ENCODE results near the gene RHBDF2. TPM values are rescaled to one million over a fixed set of nuclear protein-coding genes. Genes with fewer than 3 reads are reported as not detected.

Gene RHBDF2
- total RNA-seq, 1 donor, result 1.4 TPM

DNA sequence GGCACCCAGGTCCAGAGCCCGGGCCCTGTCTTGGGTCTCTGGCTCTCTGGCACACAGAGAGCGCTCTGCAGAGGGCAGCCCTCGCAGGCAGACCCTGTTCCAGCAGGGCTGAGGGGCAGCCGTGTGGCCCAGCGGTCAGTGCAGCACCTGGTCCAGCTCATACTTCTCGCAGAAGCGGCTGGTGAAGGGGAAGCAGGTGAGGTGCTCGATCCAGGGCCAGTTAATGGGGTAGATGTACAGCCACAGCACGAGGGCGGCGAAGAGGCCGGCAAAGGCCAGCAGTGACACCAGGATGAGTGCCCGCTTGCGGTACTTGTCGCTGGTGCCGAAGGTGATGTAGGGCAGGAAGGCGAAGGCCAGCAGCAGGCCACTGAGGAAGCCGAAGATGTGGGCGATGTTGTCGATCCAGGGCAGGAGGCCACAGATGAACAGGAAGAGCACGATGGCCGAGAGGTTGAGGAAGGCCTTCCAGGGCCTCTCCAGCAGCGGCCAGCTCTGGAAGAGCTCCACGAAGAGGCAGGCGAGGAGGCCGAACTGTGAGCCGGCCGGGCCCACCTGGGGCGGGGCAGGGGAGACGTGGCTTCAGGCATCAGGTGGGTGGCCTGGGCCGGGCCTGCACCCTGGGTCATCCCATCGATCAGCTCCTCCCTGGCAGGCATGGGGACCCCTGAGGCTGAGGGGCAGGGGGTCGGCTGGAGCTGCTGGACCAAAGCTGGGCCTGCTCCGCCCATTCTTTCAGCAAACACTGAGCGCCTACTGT is 29.5 kb downstream of the RHBDF2 start:
- DNase-seq (ENCODE audit: low read depth), result no peak
- H3K4me3 ChIP-seq (ENCODE audit: low read depth, low read length), result no peak overlapping the region
- no peak for TF ChIP-seq CTCF (IDR thresholded peaks at IDR 0.05; ENCODE audit: insufficient read depth, low read length)

DNA sequence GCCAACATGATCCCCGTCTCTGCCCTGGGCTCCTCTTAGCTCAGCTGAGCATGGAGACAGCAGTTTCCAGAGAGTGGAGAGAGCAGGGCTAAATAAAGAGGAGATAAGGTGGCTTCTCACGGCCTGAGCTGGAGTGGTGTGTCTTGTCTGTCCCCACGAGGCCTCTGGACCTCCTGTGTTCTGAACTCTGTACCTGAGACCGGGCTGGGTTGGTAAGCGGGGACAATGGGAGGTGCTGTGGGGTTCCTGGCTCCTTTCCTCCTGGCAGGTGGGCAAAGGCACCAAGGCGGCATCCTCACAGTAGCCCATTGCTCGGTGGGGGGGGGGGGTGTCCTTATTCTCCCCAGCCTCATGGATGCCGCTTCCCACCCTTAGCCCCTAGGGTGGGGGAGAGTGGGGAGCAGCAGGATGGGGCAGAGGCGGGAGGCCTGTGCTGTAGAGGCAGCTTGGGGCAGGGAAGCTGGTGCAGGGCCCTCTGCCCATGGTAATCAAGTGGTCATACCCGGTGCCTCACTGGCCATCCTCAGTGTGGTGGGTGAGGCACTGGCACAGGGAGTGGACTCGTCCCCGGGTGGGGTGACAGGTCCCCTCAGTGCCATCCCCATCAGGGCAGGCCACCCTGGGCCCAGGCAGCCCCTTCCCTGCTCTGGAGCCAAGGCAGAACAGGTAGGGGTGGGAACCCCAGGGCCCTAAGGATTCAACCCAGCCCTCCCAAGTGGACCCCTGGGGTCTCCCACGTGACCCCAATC is 31.1 kb downstream of the RHBDF2 start:
- H3K4me3 ChIP-seq (ENCODE audit: low read depth, low read length), result no peak overlapping the region
- no peak for DNase-seq (ENCODE audit: low read depth)
- TF ChIP-seq CTCF (IDR thresholded peaks at IDR 0.05; ENCODE audit: insufficient read depth, low read length), result no peak

DNA sequence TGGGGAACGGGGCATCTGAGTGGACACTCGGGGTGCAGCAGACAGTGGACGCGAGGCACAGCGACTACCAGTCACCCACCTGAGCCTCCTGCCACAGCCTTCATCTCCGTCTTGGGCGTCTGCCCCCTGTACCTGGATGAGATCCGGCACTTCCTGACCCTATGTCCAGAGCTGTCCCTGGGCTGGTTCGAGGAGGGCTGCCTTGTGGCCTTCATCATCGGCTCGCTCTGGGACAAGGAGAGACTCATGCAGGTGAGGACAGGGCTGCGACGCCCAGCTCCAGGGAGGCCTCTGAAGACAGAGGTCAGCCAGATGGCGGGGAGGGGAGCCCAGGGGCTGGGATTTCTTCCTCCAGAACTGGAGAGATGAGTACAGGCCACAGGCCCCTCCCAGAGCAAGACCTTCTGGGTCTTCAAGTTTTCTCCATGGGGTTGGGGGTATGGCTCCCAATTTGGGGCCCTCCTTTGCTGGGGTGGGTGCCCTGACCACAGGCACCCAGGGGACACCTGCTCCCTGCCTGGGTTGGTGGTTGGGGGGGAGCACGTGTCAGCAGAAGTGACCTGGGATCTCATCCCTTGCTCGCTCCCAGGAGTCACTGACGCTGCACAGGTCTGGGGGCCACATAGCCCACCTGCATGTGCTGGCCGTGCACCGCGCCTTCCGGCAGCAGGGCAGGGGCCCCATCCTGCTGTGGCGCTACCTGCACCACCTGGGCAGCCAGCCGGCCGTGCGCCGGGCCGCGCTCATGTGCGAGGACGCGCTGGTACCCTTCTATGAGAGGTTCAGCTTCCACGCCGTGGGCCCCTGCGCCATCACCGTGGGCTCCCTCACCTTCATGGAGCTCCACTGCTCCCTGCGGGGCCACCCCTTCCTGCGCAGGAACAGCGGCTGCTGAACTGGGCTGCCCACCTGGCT is 31.9 kb downstream of the RHBDF2 start:
- TF ChIP-seq CTCF (IDR thresholded peaks at IDR 0.05; ENCODE audit: insufficient read depth, low read length), result no peak
- H3K4me3 ChIP-seq (ENCODE audit: low read depth, low read length), result no peak overlapping the region
- DNase-seq (ENCODE audit: low read depth), result no peak

DNA sequence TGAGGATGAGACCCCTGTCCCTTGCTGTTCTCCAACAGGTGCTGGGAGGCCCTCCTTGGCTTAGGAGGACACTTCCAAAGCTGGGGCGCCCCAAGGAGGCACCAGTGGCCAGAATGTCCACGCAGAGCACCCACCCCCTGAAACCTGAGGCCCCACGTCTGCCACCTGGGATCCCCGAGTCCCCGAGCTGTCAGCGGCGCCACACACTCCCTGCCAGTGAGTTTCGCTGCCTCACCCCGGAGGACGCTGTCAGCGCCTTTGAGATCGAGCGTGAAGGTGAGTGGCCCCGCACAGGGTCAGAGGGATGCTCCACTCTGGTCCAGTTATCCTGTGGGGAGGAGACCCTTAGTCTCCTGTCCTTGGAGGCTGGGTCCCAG is 32.6 kb downstream of the RHBDF2 start:
- no peak for DNase-seq (ENCODE audit: low read depth)
- no peak for TF ChIP-seq CTCF (IDR thresholded peaks at IDR 0.05; ENCODE audit: insufficient read depth, low read length)
- H3K4me3 ChIP-seq (ENCODE audit: low read depth, low read length), result no peak overlapping the region

GRCh38 chr17:76467809-76468633 is 33.2 kb downstream of the RHBDF2 start:
- no peak overlapping the region for H3K4me3 ChIP-seq (ENCODE audit: low read depth, low read length)
- TF ChIP-seq CTCF (IDR thresholded peaks at IDR 0.05; ENCODE audit: insufficient read depth, low read length), result no peak
- DNase-seq (ENCODE audit: low read depth), result no peak

- DNase-seq (ENCODE audit: low read depth), result no peak
- TF ChIP-seq CTCF (IDR thresholded peaks at IDR 0.05; ENCODE audit: insufficient read depth, low read length), result no peak
- no peak within 1 kb of the TSS for H3K4me3 ChIP-seq (ENCODE audit: low read depth, low read length)
Observed at GRCh38 chr17:76467366-76467765, 33.9 kb downstream of the RHBDF2 start, which contains the start of gene AANAT. TSS of gene AANAT (plus strand) at chr17:76467603. CDS start at chr17:76468747, 1,144 bp downstream.

Data from fibroblast of the aortic adventitia (primary cell).